NCI-H1694 (cell line): ENCODE data around the gene CPE.
"Not testable (repeated sequence)": the region's sequence is repeated elsewhere in the genome, so short reads cannot be mapped to it uniquely, and the experiment has no call there.

Experiments
- DNase-seq: peaks from one replicate; lab custom pipeline; 2025; lab: John Stamatoyannopoulos, UW

Gene CPE

GRCh38 chr4:165378745-165379677 lies at the start of gene CPE:
Gene CPE (plus strand): TSS chr4:165379008. CDS start chr4:165379222, 214 bp downstream.
- DNase-seq: peak; percentile 67

- DNase-seq: no peak
Measured at GRCh38 chr4:165330071-165330470, 48.7 kb upstream of the CPE start.

- no peak for DNase-seq
Measured at GRCh38 chr4:165330666-165331065, 48.1 kb upstream of the CPE start.

GRCh38 chr4:165331359-165331758 lies 47.4 kb upstream of the CPE start:
- no peak for DNase-seq

GRCh38 chr4:165331823-165332222 lies 47.0 kb upstream of the CPE start:
- no peak for DNase-seq

- no peak for DNase-seq
Measured at GRCh38 chr4:165332502-165332901, 46.3 kb upstream of the CPE start.

GRCh38 chr4:165335163-165335703 lies 43.6 kb upstream of the CPE start:
- DNase-seq: no peak

GRCh38 chr4:165336743-165337142 lies 42.1 kb upstream of the CPE start:
- no peak for DNase-seq

- DNase-seq: not testable (repeated sequence)
Measured at GRCh38 chr4:165342340-165342739, 36.5 kb upstream of the CPE start.

- no peak for DNase-seq
Measured at GRCh38 chr4:165343353-165344191, 35.2 kb upstream of the CPE start.

GRCh38 chr4:165345666-165346417 lies 33.0 kb upstream of the CPE start:
- DNase-seq: no peak

- no peak for DNase-seq
Measured at GRCh38 chr4:165347647-165348569, 30.9 kb upstream of the CPE start.

GRCh38 chr4:165351359-165352130 lies 27.3 kb upstream of the CPE start:
- no peak for DNase-seq

GRCh38 chr4:165355900-165356300 lies 22.9 kb upstream of the CPE start:
- peak; percentile 71 for DNase-seq

GRCh38 chr4:165359506-165359905 lies 19.3 kb upstream of the CPE start:
- no peak for DNase-seq

GRCh38 chr4:165360041-165360695 lies 18.6 kb upstream of the CPE start:
- DNase-seq: no peak

GRCh38 chr4:165360985-165361670 lies 17.7 kb upstream of the CPE start:
- DNase-seq: no peak

GRCh38 chr4:165361810-165362209 lies 17.0 kb upstream of the CPE start:
- no peak for DNase-seq
